ENCODE data around the gene HOXB3. TPM values are rescaled to one million over a fixed set of nuclear protein-coding genes. Genes with fewer than 3 reads are reported as not detected.

HOXB3 gene
- total RNA-seq, 3 donors from 2014 or later, result 13.8 to 36.7 (median 14.4) TPM

DNA sequence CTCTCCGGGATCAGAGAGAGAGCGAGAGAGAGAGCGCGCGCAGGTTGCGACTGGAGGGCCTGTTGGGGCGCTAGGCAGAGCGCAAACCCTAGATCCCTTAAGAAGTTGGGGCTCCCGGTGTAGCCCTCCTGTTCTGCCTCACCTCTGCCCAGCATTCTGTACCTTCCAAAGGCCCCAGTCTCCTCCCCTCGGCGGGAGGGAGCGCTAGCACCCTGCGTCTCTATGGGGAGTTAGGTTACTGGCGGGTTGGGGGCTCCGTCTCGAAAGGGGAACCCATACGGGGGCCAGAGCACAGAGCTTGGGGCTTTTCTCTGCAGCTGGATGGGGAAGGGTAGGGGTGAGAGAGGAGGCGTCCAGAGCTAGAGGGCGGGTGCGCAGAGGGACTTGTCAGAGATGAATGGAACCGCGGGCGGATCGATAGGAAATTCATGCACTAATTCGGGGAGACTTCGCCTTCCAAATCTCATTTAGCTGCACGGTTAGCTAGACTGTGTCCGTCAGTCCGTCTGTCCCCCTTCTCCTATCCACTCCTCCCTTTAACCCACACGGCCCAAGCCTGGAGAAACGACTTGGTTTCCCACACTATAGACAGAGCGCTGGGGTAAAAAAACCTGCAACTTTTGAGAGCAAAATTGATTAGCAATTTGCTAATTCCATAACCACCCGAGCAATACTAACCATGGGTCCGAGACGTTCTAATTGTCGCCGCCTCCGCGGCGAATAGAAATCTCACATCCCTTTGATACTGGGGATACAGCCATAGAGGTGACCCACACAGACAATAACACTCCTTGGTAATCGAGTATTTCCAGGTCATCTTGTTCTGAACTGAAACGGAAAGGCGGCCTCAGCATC, 11.2 kb downstream of the HOXB3 start:
- intact Hi-C loops (cut with DNase I; ENCODE audit: low total_unique reads), result loop anchor here (5.0 kb wide), 1 partner anchor 37 kb away; no protein-coding TSS in a partner anchor
- DNase-seq (ENCODE audit: low spot score in 2 of 2), result no peak
- Histone ChIP-seq H3K36me3 (no peaks in the 10 kb centered on the region), H3K27me3 (peaks cover 0 to 81% of the 10 kb centered on the region in 2 donors), H3K4me3 (peak overlapping the region; percentile 49 to 81 (median 57)), H3K4me1 (peaks cover 0 to 7% of the 10 kb centered on the region in 2 donors), H3K27ac (peak overlapping the region; percentile 73 to 94), H3K9me3 (no peaks in the 10 kb centered on the region)
- no peak for TF ChIP-seq POLR2AphosphoS5 (IDR thresholded peaks at IDR 0.05)
- TF ChIP-seq POLR2A (IDR thresholded peaks at IDR 0.05), result no peak

DNA sequence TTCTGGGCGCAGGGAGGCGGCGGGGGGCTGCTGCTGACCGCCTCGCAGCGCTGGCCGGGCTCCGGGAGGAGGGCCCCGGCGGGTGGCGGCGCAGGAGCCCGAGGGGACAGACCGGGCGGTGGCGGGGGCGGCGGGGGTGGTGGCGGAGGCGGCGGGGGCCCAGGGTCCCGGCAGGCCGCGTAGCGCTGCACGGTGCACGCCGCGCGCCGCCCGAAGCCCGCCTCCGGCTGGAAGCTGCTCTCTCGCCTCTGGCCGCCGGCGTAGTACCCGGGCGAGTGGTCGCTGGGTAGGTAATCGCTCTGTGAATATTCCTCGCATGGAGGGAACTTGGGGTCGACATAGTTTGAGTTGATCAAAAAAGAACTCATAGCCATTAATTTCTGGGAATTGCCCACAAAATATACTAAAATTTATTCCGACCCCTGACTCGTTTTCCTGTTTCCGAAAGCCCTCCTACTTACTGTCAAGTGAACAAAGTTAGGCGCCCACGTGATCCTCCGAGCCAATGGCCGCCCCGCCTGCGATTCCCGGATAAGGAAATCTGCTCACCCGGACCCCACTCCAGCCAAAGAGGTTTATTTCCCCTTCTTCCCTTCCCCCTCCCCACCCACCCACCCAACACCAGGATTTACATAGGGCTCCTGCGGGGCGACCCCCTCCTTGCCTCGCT, 12.0 kb downstream of the HOXB3 start, which contains the start of gene HOXB4:
Gene HOXB4, minus strand, starts transcription at position 405 of the 670 bp plus-strand sequence. Its CDS starts 31 bp downstream, at position 374.
- Histone ChIP-seq H3K36me3 (no peaks in the 10 kb centered on the region), H3K4me3 (peak within 1 kb of the TSS; percentile 49 to 81 (median 57)), H3K27ac (peak within 1 kb of the TSS; percentile 73 to 94), H3K4me1 (peaks cover 0 to 7% of the 10 kb centered on the region in 2 donors), H3K27me3 (peaks cover 0 to 73% of the 10 kb centered on the region in 2 donors), H3K9me3 (no peaks in the 10 kb centered on the region)
- TF ChIP-seq CTCF (IDR thresholded peaks at IDR 0.05) (no peak), POLR2A (IDR thresholded peaks at IDR 0.05) (no peak), POLR2AphosphoS5 (IDR thresholded peaks at IDR 0.05) (no peak)
- peak in 1 of 2 donors; percentile 52 for DNase-seq (ENCODE audit: low spot score in 2 of 2)
- intact Hi-C loops (cut with DNase I; ENCODE audit: low total_unique reads), result loop anchor here (5.0 kb wide), 1 partner anchor 36 kb away; no protein-coding TSS in a partner anchor

DNA sequence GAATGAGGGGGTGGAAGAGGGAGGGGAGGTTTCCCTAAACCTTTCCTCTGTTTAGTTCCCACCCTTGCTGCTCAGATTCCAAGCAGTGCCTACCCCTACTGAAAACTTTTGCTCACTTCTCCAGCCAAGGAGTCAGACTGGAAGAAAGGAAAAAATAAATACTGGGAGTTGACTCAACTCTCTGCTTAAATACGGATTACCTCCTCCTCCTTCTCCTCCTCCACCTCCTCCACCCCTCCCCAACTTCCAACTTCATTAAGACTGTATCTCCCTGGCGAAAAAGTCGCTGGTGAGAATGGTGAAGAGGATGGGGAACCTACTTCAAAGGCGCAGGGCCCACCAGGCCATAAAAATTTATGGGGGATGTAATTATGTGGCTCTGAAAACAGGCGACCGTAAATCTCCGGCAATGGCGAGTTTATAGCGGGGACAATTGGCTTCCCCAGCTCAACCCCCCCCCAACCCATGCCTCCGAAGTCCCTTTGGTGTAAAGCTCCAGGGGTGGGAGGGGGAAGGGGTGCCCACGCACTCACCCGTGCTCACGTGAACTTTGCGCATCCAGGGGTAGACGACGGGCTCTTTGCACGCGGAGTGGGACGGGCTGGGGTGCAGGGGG, 12.6 kb downstream of the HOXB3 start:
- no peak for TF ChIP-seq POLR2AphosphoS5 (IDR thresholded peaks at IDR 0.05)
- no peak for TF ChIP-seq POLR2A (IDR thresholded peaks at IDR 0.05)
- TF ChIP-seq CTCF (IDR thresholded peaks at IDR 0.05), result no peak
- peak overlapping the region; percentile 49 to 81 (median 57) for H3K4me3 ChIP-seq
- H3K4me1 ChIP-seq, result peaks cover 0 to 7% of the 10 kb centered on the region in 2 donors
- H3K36me3 ChIP-seq, result no peaks in the 10 kb centered on the region
- intact Hi-C loops (cut with DNase I; ENCODE audit: low total_unique reads), result loop anchor here (5.0 kb wide), 1 partner anchor 35 kb away; no protein-coding TSS in a partner anchor
- no peak for DNase-seq (ENCODE audit: low spot score in 2 of 2)
- peaks cover 0 to 67% of the 10 kb centered on the region in 2 donors for H3K27me3 ChIP-seq
- peak overlapping the region; percentile 73 to 94 for H3K27ac ChIP-seq
- no peaks in the 10 kb centered on the region for H3K9me3 ChIP-seq

DNA sequence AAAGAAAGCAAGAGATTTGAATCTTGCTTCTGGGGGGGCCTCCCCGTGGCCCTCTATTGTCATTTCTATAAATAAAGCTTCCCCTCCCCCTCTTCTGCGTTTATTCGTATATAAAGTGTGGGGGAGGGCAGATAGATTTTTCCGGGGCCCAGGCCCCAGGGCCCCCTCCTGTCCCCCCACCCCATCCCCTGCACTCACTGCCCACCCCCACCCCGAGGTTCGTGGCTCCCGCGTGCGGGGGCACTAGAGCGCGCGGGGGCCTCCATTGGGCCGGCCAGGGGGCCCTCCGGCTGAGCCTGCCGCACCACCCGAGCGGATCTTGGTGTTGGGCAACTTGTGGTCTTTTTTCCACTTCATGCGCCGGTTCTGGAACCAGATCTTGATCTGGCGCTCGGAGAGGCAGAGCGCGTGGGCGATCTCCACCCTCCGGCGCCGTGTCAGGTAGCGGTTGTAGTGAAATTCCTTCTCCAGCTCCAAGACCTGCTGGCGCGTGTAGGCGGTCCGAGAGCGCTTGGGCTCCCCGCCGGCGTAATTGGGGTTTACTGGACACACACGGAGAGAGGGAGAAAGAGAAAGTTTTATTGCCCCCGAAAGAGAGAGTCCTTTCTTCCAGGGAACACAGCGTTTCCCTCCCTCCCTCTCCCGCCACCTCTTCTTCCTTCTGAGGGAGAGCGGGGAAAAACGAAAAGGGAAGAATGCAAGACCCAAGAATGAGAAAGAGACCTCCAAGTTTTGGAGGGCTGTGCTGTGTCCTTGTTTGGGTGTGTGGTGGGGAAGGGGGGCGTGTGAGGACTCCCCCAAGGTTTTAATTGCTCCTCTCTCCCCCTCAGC, 13.3 kb downstream of the HOXB3 start:
- peak overlapping the region; percentile 71 to 94 for H3K27ac ChIP-seq
- TF ChIP-seq CTCF (IDR thresholded peaks at IDR 0.05) (no peak), POLR2AphosphoS5 (IDR thresholded peaks at IDR 0.05) (peak in 2 of 3 donors; percentile 27 to 60)
- H3K9me3 ChIP-seq, result no peaks in the 10 kb centered on the region
- peak overlapping the region; percentile 49 to 81 (median 57) for H3K4me3 ChIP-seq
- peak in 1 of 2 donors; percentile 58 for DNase-seq (ENCODE audit: low spot score in 2 of 2)
- intact Hi-C loops (cut with DNase I; ENCODE audit: low total_unique reads), result loop anchor here (5.0 kb wide), 1 partner anchor 34 kb away; no protein-coding TSS in a partner anchor
- peaks cover 0 to 59% of the 10 kb centered on the region in 2 donors for H3K27me3 ChIP-seq
- H3K36me3 ChIP-seq, result no peaks in the 10 kb centered on the region
- H3K4me1 ChIP-seq, result peaks cover 0 to 7% of the 10 kb centered on the region in 2 donors
